Lung (tissue), 12 donors: ENCODE data around the gene PILRB. TPM values are rescaled to one million over a fixed set of nuclear protein-coding genes. Genes with fewer than 3 reads are reported as not detected.

ENCODE experiments used
- ATAC-seq: fragments of 200-7000 bp; cut with Tn5 transposase; one replicate; pipeline ENCODE4 v1.9.1; 2020; ENCODE audit warnings: moderate number of reproducible peaks; ENCODE audit not compliant: insufficient read depth, low FRiP score
- DNase-seq, 3 donors: peaks; one replicate each; pipeline ENCODE4 v3.0.0-alpha.2; 2013 to 2017
- H3K27ac ChIP-seq, 2 donors: one replicate each; pipeline ENCODE4 v1.5.1; 2013; ENCODE audit warnings: mild to moderate bottlenecking in 2 of 2, moderate library complexity in 2 of 2, control low read depth in 1 of 2, inconsistent platforms in 1 of 2, low read depth in 1 of 2, low read length in 1 of 2
- H3K27me3 ChIP-seq, 3 donors: one replicate each; pipeline ENCODE4 v1.5.1; 2013; ENCODE audit warnings: low read length in 2 of 3; ENCODE audit not compliant: control insufficient read depth in 3 of 3, insufficient read depth in 3 of 3
- H3K36me3 ChIP-seq, 4 donors: one replicate each; pipeline ENCODE4 v1.5.1; 2013; ENCODE audit warnings: low read length in 4 of 4, mild to moderate bottlenecking in 1 of 4, moderate library complexity in 1 of 4; ENCODE audit not compliant: control insufficient read depth in 4 of 4, insufficient read depth in 4 of 4
- H3K4me1 ChIP-seq, 5 donors: one replicate each; pipeline ENCODE4 v1.5.1; 2013; ENCODE audit warnings: low read length in 5 of 5, mild to moderate bottlenecking in 2 of 5, moderate library complexity in 1 of 5; ENCODE audit not compliant: control insufficient read depth in 5 of 5, insufficient read depth in 5 of 5
- H3K4me3 ChIP-seq: one replicate; pipeline ENCODE4 v1.5.1; 2013; ENCODE audit warnings: mild to moderate bottlenecking, control low read depth, moderate library complexity
- H3K9ac ChIP-seq, 2 donors: one replicate each; pipeline ENCODE4 v1.5.1; 2013; ENCODE audit warnings: low read length in 2 of 2, control low read depth in 1 of 2; ENCODE audit not compliant: insufficient read depth in 1 of 2
- H3K9me3 ChIP-seq, 4 donors: one replicate each; pipeline ENCODE4 v1.5.1; 2013; ENCODE audit warnings: low read length in 3 of 4, mild to moderate bottlenecking in 1 of 4, moderate library complexity in 1 of 4; ENCODE audit not compliant: control insufficient read depth in 4 of 4, insufficient read depth in 3 of 4
- WGBS, 2 donors: extraction: QIAGEN DNeasy Blood & Tissue Kit; methylation state at CpG; one replicate each; pipeline ENCODE4 v1.1.7; 2013; 5-methylcytosine and 5-hydroxymethylcytosine counted together
- polyA plus RNA-seq, 2 donors: library from polyadenylated mRNA; stranded (reverse); fragments of 200-250 nt; gene quantifications; one replicate each; pipeline ENCODE4 v1.2.1, GENCODE V29; 2013
- total RNA-seq, 2 donors: library from RNA; depleted of rRNA in 1 of 2; stranded (reverse); fragments of >200 nt in 1 of 2; gene quantifications; one replicate each; pipeline ENCODE4 v1.2.1, GENCODE V29; 2014 to 2021
- TF ChIP-seq, protein P1 (sequence below): IDR thresholded peaks from 2 replicates; pipeline ENCODE4 v1.5.1; 2012; ENCODE audit warnings: mild to moderate bottlenecking; ENCODE audit errors: control extremely low read depth, extremely low read depth
- donor health status: control.
- donor health status: control.
- donor health status: Bipolar disorder and iron deficiency.
- donor health status: healthy.
- donor health status: DM: yes; HTN: yes; CAD: no.

PILRB gene
- total and polyA plus RNA-seq, 4 donors: 22.0 to 50.1 (median 31.2) TPM

DNA sequence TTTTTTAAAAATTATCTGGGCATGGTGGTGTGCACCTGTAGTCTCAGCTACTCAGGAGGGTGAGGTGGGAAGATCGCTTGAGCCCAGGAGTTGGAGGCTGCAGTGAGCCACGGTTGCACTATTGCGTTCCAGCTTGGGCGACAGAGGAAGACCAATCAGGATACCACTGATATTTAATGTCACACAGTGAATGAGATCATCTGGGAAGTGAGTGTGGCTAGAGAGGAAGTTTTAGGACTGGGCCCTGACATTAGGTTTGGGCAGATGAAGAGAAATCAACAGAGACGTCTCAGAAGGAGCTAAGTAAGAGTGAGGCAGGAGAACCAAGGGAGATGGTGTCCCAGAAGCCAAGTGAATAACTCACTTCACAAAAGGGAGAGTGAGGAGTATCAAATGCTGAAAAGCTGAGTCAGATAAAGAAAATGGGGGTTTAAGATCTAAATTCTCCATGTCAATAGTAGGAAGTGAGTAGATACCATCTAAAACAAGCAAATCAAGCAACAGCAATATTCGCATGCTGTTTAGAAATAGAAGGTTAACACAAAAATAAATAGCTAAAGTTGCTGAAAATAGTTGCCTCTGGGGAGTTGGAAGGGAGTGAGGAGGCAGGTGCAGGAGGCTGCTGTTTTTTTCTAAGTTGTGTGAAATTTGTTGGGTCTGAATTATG is 26.8 kb downstream of the PILRB start:
- TF ChIP-seq, protein P1, sequence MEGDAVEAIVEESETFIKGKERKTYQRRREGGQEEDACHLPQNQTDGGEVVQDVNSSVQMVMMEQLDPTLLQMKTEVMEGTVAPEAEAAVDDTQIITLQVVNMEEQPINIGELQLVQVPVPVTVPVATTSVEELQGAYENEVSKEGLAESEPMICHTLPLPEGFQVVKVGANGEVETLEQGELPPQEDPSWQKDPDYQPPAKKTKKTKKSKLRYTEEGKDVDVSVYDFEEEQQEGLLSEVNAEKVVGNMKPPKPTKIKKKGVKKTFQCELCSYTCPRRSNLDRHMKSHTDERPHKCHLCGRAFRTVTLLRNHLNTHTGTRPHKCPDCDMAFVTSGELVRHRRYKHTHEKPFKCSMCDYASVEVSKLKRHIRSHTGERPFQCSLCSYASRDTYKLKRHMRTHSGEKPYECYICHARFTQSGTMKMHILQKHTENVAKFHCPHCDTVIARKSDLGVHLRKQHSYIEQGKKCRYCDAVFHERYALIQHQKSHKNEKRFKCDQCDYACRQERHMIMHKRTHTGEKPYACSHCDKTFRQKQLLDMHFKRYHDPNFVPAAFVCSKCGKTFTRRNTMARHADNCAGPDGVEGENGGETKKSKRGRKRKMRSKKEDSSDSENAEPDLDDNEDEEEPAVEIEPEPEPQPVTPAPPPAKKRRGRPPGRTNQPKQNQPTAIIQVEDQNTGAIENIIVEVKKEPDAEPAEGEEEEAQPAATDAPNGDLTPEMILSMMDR: no peak
- ATAC-seq (no peak), DNase-seq (no peak)
- Histone ChIP-seq H3K27ac (no peak overlapping the region), H3K4me3 (no peak overlapping the region), H3K36me3 (no peaks in the 10 kb centered on the region), H3K9me3 (no peaks in the 10 kb centered on the region), H3K4me1 (peaks cover 0 to 2% (median 0%) of the 10 kb centered on the region in 5 donors), H3K27me3 (peaks cover 0 to 3% (median 0%) of the 10 kb centered on the region in 3 donors), H3K9ac (no peak overlapping the region)
- WGBS, 2 donors: 62 to 65% methylated on average over 6 of the region's 6 CpGs

DNA sequence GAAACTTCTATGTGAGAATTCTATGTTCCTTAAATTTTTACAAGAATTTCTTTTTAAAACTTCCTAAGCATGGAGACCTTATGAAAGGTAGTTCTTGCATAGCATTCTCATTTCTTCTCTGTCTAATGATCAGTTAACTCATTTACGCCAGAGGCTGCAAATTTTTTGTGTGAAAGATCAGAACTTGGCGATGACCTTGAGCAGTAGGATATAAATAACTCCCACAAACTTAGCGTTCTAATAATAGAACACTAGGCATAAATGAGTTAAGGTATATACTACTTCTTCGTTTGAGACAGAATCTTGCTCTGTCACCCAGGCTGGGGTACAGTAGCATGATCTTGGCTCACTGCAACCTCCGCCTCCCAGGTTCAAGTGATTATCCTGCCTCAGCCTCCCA is 29.0 kb downstream of the PILRB start:
- ATAC-seq: no peak

DNA sequence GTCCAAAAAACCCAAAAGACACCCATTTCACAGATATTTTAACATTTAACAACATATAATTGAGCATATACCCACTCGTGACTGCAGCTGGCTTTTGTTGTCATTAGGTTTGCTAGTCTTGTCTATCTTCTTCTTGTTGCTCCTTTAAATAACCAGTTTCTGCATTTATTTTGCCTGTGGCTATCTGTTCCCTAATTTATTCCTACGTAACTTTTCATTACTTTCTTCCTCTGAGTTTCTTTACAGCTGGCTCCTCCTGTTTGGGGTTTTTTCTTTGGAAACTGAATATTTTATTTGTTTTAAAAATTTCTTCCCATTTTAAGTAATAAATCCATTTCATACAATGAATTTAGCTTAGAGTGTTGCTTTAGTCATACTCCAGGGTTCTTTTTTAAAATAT is 29.8 kb downstream of the PILRB start:
- Histone ChIP-seq H3K4me3 (no peak overlapping the region), H3K9me3 (no peaks in the 10 kb centered on the region), H3K9ac (no peak overlapping the region), H3K27ac (no peak overlapping the region), H3K4me1 (peaks cover 0 to 2% (median 0%) of the 10 kb centered on the region in 5 donors), H3K27me3 (peaks cover 0 to 3% (median 0%) of the 10 kb centered on the region in 3 donors), H3K36me3 (no peaks in the 10 kb centered on the region)
- ATAC-seq (no peak), DNase-seq (no peak)
- WGBS, 2 donors: 65 to 73% methylated on average over 2 of the region's 2 CpGs
- TF ChIP-seq, protein P1: no peak

More for the DNA sequence above, 29.0 kb downstream of the PILRB start:
- Histone ChIP-seq H3K27ac (no peak overlapping the region), H3K9me3 (no peaks in the 10 kb centered on the region), H3K4me1 (peaks cover 0 to 2% (median 0%) of the 10 kb centered on the region in 5 donors), H3K36me3 (no peaks in the 10 kb centered on the region), H3K27me3 (peaks cover 0 to 3% (median 0%) of the 10 kb centered on the region in 3 donors), H3K9ac (no peak overlapping the region), H3K4me3 (no peak overlapping the region)
- TF ChIP-seq, protein P1: no peak
- no peak for DNase-seq
- WGBS, 2 donors: 81 to 85% methylated on average over 5 of the region's 5 CpGs
